Measurements from ENCODE around the gene CSAD. TPM values are rescaled to one million over a fixed set of nuclear protein-coding genes. Genes with fewer than 3 reads are reported as not detected.

Gene CSAD
- total and polyA plus RNA-seq, 2 of the 13 experiments (the other 11 are each of a cell fraction or from before 2014, with no cell fraction given): 7.2 to 23.5 TPM

DNA sequence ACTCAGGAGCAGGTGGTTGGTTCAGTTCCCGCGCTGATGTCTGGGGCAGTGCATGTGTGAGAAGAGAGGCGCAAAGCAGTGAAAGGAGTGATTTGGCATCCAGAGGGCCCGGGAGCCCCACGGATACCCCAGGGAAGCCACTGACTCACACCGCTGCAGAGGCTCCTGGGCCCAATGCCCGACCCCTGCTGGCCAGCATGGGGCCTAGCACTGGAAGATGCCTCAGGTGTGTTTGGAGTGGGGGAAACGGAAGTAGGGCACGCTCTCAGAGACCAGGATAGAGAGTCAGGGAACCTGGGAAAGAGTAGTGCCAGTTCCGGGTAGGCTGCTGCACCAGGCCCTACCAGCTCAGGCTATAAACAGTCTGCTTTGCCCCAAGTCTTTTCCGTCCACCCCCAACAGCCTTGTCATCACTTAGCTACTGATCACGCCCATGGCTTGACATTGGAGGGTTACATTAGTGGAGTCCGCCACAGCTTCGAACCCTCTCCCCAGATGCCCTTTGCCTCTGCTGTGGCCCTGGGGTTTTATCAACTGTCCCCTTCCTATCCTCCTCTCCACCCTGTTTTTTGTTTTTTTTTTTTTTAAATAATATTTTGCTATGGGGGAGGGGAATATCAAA is 9.5 kb upstream of the CSAD start (continued):
- TF ChIP-seq LCORL (IDR thresholded peaks at IDR 0.05) (no peak), LCORL (CRISPR knock-in tag; IDR thresholded peaks at IDR 0.05) (no peak), ZNF766 (CRISPR knock-in tag; IDR thresholded peaks at IDR 0.05; ENCODE audit: borderline replicate concordance) (no peak), ZNF777 (CRISPR knock-in tag; IDR thresholded peaks at IDR 0.05) (no peak), ZNF263 (CRISPR knock-in tag; IDR thresholded peaks at IDR 0.05) (peak; percentile 25; the same call in 1 of the 2 replicates), SALL2 (CRISPR knock-in tag; IDR thresholded peaks at IDR 0.05) (0 out of 2 replicates have a peak, but pooled peaks have one; percentile 45), ZNF761 (CRISPR knock-in tag; conservative IDR thresholded peaks at IDR 0.05) (no peak), ZNF614 (CRISPR knock-in tag; IDR thresholded peaks at IDR 0.05; ENCODE audit: borderline replicate concordance) (no peak), TEAD3 (CRISPR knock-in tag; optimal IDR thresholded peaks at IDR 0.05; ENCODE audit: borderline replicate concordance) (peak; percentile 31), ZNF256 (CRISPR knock-in tag; conservative IDR thresholded peaks at IDR 0.05) (no peak), ZKSCAN8 (CRISPR knock-in tag; IDR thresholded peaks at IDR 0.05; ENCODE audit: borderline replicate concordance) (no peak), ZNF569 (CRISPR knock-in tag; IDR thresholded peaks at IDR 0.05; ENCODE audit: borderline replicate concordance) (no peak), FOXK1 (CRISPR knock-in tag; IDR thresholded peaks at IDR 0.05; ENCODE audit: borderline replicate concordance, low read depth) (no peak), ZFY (CRISPR knock-in tag; IDR thresholded peaks at IDR 0.05) (peak; percentile 30; the same call in 1 of the 2 replicates), SRSF1 (optimal IDR thresholded peaks at IDR 0.05; ENCODE audit: low read depth, low read length) (no peak), CSRNP1 (CRISPR knock-in tag; IDR thresholded peaks at IDR 0.05) (no peak), EP300 (IDR thresholded peaks at IDR 0.05; ENCODE audit: low read depth in 2 of 2, low read length in 2 of 2) (no peak), EP300 (CRISPR knock-in tag; IDR thresholded peaks at IDR 0.05; ENCODE audit: borderline replicate concordance) (no peak), PHF8 (CRISPR knock-in tag; IDR thresholded peaks at IDR 0.05) (no peak), ETV5 (CRISPR knock-in tag; IDR thresholded peaks at IDR 0.05; ENCODE audit: borderline replicate concordance) (0 out of 2 replicates have a peak, but pooled peaks have one; percentile 19), THRA (CRISPR knock-in tag; IDR thresholded peaks at IDR 0.05; ENCODE audit: borderline replicate concordance) (no peak)
- TF ChIP-seq, protein P1, sequence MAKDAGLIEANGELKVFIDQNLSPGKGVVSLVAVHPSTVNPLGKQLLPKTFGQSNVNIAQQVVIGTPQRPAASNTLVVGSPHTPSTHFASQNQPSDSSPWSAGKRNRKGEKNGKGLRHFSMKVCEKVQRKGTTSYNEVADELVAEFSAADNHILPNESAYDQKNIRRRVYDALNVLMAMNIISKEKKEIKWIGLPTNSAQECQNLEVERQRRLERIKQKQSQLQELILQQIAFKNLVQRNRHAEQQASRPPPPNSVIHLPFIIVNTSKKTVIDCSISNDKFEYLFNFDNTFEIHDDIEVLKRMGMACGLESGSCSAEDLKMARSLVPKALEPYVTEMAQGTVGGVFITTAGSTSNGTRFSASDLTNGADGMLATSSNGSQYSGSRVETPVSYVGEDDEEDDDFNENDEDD (CRISPR knock-in tag; IDR thresholded peaks at IDR 0.05; ENCODE audit: borderline replicate concordance): no peak

All from HepG2 (cell line).